22Rv1 (cell line): Measurements from ENCODE around the gene THRB.

Experiments used
- ZFX ChIP-seq: fragments of 450-650 bp; IDR thresholded peaks from 2 replicates; pipeline ENCODE4 v1.6.1; 2017; ENCODE audit warnings: antibody characterized with exemption, borderline replicate concordance
- TF ChIP-seq, protein P1 (sequence below): fragments of 450-650 bp; IDR thresholded peaks from 2 replicates; pipeline ENCODE4 v1.5.1; 2017; ENCODE audit warnings: mild to moderate bottlenecking

DNA sequence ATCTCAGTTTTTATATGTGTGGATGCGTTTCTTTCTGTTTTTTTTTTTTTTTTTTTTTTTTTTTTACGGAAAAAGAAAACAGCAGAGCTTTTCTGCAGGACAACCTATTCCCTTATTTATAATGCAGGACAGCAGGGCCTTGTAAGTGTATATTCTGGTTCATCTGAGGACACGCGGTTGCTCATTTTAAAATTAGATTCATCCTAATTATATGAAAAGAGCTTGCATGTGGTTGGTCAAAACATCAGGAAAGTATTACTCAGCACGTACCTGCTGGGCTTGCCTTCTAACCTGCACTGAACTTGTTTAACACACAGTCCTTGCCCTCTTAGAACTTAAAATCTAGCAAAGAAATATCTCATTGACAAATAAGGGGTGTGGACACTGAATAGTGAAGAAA, 13.5 kb downstream of the THRB start:
- TF ChIP-seq, protein P1, sequence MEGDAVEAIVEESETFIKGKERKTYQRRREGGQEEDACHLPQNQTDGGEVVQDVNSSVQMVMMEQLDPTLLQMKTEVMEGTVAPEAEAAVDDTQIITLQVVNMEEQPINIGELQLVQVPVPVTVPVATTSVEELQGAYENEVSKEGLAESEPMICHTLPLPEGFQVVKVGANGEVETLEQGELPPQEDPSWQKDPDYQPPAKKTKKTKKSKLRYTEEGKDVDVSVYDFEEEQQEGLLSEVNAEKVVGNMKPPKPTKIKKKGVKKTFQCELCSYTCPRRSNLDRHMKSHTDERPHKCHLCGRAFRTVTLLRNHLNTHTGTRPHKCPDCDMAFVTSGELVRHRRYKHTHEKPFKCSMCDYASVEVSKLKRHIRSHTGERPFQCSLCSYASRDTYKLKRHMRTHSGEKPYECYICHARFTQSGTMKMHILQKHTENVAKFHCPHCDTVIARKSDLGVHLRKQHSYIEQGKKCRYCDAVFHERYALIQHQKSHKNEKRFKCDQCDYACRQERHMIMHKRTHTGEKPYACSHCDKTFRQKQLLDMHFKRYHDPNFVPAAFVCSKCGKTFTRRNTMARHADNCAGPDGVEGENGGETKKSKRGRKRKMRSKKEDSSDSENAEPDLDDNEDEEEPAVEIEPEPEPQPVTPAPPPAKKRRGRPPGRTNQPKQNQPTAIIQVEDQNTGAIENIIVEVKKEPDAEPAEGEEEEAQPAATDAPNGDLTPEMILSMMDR: no peak
- TF ChIP-seq ZFX: no peak
